GM12865 (cell line): ENCODE results near the gene KRT79.

ENCODE experiments used
- DNase-seq: peaks from one replicate; pipeline ENCODE4 v3.0.0; 2010; ENCODE audit warnings: low read depth
- H3K4me3 ChIP-seq: 2 replicates; pipeline ENCODE4 v1.5.1; 2011; ENCODE audit warnings: mild to moderate bottlenecking, low read depth, low read length, control low read depth
- TF ChIP-seq, protein P1 (sequence below): IDR thresholded peaks from 2 replicates; pipeline ENCODE4 v1.5.1; 2011; ENCODE audit warnings: low read length, control low read depth, low read depth, inconsistent platforms; ENCODE audit not compliant: insufficient read depth; ENCODE audit errors: missing control alignments

KRT79 gene

GRCh38 chr12:52772188-52772587, 61.9 kb downstream of the KRT79 start:
- no peak overlapping the region for H3K4me3 ChIP-seq
- DNase-seq, result no peak
- TF ChIP-seq, protein P1, sequence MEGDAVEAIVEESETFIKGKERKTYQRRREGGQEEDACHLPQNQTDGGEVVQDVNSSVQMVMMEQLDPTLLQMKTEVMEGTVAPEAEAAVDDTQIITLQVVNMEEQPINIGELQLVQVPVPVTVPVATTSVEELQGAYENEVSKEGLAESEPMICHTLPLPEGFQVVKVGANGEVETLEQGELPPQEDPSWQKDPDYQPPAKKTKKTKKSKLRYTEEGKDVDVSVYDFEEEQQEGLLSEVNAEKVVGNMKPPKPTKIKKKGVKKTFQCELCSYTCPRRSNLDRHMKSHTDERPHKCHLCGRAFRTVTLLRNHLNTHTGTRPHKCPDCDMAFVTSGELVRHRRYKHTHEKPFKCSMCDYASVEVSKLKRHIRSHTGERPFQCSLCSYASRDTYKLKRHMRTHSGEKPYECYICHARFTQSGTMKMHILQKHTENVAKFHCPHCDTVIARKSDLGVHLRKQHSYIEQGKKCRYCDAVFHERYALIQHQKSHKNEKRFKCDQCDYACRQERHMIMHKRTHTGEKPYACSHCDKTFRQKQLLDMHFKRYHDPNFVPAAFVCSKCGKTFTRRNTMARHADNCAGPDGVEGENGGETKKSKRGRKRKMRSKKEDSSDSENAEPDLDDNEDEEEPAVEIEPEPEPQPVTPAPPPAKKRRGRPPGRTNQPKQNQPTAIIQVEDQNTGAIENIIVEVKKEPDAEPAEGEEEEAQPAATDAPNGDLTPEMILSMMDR, result no peak

DNA sequence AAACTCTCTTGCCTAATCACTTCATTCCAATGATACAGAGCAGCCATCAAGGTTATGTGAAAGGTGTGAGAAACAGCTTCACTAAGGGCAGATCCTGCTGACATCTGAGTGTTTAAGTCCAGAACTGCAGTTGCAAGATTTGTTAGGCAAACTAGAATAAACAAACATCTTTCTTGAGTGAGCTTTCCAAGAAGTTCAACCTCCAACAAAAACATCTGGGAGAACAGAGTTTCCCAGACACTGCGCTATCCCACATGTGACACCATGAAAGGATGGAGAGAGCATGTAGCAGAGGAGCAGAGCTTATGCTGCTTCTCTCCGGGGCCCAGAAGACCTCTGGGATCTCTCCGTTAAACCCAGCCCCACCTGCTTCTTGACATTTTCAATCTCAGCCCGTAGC, 62.6 kb downstream of the KRT79 start:
- TF ChIP-seq, protein P1, result no peak
- DNase-seq, result no peak

More for the DNA sequence above, 62.6 kb downstream of the KRT79 start:
- H3K4me3 ChIP-seq, result no peak overlapping the region
